GM20431 (cell line): ENCODE results near the gene MYCN.
"Not testable (repeated sequence)": the region's sequence is repeated elsewhere in the genome, so short reads cannot be mapped to it uniquely, and the experiment has no call there.

ENCODE experiments used
- in situ Hi-C: fragments of 300-500 bp; cut with MseI, MboI; formaldehyde crosslinking; loops from one replicate; pipeline ENCODE4 v1.15.0; 2020; ENCODE audit warnings: low sequenced_read_pairs; ENCODE audit not compliant: unreplicated experiment

Gene MYCN

DNA sequence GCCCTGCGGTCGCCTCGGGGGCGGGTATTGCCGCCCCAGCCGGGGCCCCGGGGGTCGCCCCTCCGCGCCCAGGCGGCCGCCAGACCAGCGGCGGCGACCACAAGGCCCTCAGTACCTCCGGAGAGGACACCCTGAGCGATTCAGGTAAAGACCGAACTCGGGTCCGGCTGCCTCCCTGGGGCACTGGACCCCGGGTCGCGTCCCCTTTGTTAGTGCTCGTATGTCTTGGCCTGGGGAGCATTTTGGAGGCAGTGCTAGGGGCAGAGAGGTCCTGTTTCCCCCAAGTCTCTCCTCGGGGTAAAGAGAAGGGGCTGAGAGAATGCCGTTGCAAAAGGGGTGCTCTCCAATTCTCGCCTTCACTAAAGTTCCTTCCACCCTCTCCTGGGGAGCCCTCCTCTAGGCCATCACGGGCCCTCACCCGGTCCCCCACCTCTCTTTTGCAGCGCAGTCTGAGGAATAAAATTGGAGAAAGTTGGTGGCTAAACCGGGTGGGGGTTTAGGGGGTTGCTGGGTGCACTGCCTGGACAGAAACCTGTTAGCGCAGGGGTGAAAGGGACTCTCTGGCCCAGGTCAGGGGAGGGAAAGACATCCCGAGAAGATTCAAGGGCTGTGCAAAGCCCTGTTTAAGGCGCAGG, 2.5 kb downstream of the MYCN start:
- in situ Hi-C loops = no loop called here

DNA sequence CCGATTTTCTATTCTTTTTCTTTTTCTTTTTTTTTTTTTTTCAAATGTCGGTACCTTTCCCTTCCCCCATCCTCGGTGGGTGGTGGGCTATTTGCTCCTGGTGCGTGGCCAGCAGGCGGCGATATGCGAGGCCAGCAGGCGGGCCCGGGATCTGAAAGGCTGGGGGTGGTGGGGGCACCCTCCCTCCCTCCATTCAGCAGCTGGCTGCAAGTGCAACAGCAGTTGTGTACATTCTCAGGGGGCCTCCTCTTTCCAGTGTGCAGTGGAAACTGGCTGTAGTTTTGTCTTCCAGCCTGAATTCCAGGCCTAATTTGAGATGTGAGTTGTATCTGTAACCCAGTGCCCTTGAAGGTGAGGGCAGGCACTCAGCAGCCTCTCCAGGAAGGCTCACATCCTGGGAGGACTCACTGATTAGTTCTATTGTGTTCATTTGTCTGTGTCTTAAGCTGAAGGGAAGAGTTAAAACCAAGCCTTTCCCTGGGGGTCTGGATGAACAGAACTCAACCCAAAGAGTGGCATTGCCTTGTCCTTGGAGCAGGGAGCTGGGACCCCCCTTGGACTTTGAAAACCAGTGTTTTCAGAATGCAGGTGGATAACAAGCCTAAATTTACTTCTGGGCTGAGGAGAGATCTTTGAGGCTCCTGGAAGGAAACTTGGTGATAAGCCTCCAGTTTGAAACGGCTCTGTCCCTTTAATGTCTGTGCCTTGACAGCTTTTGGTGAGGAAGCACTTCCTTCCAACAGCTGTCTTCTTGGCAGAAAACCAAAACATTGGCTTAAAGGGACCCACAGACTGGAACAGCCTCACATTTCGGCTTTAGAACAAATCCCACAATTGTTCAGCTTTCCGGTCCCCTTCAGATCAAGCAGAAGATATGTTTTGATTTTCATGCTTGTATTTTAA, 3.3 kb downstream of the MYCN start:
- in situ Hi-C loops = no loop called here

DNA sequence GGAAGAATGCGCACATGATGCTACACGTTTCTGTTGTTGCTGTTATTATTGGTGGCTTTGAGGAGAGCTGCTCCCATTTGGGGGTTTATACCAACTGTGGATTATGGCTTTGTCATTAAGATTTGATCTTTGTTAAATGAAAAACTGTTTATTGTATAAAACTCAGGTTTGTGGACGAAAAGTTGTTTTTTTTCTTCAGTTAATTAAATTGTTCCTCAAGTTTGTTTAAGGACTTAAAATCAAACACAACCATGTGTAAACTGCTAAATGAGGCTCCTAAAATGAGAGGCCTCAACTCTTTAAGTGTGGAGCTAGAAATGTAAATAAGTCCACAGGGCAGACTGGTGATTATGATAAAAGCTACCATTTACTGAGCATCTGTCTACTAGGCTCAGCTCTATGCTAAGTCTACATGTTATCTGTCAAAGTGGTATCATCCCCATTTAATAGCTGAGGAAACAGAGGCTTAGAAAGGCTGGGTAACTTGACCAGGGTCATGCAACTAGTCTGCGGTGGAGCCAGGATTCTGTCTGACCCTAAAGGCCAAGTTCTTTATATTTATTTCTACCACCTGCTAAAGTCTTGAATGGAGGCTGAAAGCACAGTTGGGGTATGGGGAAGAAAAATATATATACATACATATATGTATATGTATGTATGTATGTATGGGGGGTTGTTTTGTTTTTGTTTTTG, 4.1 kb downstream of the MYCN start:
- in situ Hi-C loops = no loop called here

DNA sequence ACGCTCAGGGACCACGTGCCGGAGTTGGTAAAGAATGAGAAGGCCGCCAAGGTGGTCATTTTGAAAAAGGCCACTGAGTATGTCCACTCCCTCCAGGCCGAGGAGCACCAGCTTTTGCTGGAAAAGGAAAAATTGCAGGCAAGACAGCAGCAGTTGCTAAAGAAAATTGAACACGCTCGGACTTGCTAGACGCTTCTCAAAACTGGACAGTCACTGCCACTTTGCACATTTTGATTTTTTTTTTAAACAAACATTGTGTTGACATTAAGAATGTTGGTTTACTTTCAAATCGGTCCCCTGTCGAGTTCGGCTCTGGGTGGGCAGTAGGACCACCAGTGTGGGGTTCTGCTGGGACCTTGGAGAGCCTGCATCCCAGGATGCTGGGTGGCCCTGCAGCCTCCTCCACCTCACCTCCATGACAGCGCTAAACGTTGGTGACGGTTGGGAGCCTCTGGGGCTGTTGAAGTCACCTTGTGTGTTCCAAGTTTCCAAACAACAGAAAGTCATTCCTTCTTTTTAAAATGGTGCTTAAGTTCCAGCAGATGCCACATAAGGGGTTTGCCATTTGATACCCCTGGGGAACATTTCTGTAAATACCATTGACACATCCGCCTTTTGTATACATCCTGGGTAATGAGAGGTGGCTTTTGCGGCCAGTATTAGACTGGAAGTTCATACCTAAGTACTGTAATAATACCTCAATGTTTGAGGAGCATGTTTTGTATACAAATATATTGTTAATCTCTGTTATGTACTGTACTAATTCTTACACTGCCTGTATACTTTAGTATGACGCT, 5.8 kb downstream of the MYCN start:
- in situ Hi-C loops = no loop called here

DNA sequence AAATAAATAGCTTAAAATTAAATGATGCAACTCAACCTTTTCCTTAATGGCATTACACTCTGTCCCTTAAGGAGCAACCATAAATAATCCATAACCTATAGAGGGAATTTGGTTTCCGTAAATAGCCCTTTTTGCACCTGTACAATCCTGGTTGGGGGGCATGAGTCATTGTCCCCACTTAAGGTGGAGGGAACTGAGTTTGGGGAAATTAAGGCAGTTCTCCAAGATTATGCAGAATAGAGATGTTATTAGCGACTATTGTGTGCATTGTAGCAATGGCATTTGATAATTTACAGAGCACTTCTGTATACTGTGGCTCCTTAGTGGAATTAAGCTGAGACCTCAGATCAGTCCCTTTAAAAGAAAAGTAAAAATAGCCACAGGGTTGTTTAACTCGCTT, 6.6 kb downstream of the MYCN start:
- in situ Hi-C loops = no loop called here

DNA sequence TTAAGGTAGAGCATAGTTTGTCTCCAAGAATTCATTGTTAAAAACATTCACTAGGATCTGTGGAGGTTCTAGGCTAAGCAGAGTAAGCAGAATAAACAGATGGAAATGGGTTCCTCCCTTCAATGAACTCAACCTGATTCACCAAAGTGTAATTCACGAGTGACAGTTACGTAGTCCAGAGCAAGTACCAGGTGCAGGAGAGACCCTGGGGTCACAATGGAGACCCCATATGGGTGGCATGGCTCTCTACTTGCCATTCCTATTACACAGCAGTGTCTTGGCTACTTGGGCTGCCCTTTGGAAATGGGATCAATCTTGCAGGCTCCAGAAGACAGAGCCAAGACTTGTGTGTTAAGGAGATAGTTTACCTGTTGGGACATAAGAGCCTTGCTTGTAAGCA, 7.1 kb downstream of the MYCN start:
- in situ Hi-C loops = no loop called here

DNA sequence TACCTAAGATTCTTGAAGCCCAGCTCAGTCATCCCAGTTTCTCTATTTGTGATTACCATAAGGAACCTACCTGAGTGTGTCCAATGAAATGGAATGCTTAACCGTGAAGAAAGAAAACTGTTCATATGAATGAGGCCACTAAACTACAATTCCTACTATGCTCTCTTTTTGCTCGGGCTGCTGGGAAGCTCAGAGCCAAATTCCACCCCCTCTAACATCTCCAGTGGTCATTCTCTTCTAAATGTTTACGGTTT, 8.3 kb downstream of the MYCN start:
- in situ Hi-C loops = no loop called here

DNA sequence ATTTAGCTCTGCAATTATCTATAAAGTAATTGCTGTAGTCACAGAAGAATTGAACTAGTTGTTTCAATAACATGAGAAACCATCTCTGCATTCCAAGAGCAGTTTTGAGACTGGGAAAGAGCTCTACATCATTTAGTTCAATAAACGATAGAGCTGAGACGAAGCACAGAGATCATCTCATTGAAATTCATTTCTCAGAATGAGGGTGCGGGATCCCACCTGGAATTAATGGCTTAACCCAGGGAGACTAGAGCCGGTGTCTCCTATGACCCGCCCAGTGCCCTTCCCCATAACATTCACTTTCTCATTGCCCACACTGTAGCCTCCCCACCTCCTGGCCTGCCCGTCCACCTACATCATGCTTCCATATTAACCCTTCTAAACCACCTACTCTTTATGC, 8.8 kb downstream of the MYCN start:
- in situ Hi-C loops = no loop called here

DNA sequence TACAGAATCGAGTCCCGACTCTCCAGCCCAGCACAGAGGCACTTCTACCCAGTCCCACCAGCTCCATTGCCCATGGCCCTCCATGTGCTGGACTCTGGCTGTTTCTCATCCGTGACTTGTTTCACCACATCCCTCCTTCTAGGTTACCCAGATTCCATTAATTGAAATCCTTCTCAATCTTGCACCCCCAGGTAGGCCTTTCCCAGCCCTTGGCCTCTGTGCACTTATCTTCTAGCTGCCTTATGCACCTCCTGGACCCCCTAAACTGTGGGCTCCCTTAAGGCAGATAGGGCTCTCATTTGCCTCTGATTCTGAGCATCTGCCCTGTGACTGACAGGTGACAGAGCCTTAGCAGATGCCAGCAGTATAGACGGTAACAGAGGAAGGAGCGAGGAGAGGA, 9.2 kb downstream of the MYCN start:
- in situ Hi-C loops = no loop called here

DNA sequence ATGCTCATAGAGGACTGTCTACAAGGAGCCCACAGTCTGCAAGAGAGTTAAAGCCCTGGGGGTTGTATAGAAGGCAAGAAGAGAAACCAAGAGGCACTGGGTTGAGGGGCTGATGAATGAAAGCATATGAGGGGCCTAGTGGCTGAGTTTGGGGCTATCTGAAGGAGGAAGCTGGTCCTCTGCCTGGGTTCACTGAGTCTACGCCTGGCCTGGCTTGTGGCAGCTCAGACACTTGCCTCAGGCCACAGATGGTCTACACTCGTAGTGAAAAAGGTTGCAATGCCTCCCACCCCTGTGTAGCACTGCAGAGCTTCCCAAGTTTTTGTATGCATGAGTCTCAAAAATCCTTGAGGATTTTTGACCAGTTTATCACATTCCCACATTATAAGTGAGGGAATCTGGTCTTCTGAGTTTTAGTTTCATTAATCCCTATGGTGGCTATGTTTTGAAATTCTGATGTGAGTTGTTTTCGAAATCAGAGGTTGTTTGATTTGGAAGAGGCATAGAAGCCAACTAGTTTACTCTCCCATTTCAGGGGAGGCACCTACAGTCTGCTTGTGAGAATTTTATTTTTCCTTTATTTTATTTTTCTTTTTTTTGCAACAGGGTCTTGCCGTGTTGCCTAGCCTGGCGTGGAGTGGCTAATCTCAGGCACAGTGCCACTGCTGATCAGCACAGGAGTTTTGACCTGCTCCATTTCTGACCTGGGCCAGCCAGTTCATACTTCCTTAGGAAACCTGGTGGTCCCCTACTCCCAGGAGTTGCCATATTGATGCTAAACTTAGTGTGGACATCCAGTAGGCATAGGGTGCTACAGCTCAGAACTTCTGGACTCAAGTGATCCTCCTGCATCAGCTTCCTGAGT, 10.0 kb downstream of the MYCN start:
- in situ Hi-C loops = no loop called here

DNA sequence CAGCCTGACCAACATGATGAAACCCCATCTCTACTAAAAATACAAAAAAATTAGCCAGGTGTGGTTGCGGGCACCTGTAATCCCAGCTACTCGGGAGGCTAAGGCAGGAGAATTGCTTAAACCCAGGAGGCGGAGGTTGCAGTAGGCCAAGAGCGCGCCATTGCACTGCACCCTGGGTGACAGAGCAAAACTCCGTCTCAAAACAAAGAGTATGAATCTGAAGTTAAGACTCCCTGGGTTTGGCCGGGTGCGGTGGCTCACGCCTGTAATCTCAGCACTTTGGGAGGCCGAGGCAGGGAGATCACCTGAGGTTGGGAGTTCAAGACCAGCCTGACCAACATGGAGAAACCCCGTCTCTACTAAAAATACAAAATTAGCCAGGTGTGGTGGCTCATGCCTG, 11.6 kb downstream of the MYCN start:
- in situ Hi-C loops = not testable (repeated sequence)

DNA sequence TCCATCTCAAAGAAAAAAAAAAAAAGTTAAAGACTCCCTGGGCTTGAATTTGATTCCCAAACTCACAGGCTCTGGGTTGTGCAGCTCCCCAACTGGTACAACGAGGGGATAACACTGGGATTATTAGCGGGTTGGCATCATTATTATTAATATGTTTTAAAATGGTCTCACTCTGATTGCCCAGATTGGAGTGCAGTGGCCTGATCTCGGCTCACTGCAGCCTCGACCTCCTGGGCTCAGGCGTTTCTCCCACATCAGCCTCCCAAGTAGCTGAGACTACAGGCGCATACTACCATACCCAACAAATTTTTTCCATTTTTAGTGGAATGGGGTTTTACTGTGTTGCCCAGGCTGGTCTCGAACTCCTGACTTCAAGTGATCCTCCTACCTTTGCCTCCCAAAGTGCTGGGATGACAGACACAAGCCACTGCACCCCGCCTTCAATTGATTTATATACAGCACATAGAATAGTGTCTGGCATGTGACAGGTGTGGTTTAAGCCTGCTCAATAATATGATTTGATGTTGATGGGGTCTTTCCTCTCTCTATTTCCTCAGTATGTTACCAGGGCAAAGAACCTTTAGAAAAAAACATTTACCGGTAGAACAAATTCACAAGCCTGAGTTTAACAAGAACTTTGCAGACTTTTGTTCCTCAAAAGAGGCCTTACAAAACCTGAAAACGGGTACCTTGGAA, 12.2 kb downstream of the MYCN start:
- in situ Hi-C loops = no loop called here

DNA sequence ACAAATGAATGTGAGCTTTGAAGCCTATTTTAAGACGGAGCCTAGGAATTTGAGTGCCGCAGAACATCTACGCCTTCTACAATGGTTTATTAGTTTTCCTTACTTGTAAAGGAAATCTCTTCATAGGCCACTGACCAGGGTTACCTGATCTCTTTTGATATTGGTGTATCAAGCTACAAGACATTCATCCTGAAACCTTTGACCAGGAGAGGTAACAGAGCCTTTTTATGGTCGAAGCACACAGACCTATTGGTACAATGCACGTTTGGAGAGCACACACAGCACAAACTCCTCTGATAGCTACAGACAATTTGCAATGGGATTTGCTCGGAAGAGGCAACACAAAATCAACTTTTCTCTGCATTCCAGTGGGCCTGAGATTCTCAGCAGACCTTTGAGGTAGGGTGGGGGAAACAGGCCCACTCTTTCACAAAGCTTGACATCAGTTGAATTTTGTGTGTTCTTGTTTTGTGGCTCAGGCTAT, 12.8 kb downstream of the MYCN start:
- in situ Hi-C loops = no loop called here

DNA sequence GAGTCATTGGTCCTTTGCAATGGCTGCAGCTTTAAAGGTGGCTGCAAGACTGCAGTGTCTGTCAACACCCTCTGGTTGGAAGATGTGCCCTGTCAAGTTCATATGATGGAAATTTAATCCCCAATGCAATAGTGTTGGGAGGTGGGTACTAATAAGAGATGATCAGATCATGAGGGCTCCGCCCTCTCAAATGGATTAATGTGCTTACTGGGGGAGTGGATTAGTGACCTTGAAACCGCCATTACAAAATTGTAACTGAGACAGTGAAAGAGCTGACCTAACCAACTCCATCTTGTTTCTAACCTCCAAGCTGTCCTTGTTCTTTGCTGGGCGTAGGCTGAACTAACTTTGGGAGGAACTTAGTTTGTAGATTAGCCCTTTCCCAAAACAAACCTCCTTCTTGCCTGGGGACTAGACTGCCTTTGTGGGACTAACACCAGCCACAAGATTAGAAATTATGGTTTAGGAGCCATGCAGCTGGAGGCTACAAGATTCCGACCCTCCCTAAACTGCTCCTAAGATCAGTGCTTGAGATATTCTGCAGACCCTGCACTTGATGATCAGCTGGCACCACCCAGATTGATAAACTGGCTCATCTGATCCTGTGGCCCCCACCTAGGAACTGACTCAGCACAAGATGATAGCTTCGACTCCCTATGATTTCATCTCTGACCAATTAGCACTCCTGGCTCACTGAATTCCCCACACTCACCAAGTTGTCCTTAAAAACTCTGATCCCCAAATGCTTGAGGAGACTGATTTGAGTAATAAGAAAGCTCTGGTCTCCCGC, 13.7 kb downstream of the MYCN start:
- in situ Hi-C loops = no loop called here

DNA sequence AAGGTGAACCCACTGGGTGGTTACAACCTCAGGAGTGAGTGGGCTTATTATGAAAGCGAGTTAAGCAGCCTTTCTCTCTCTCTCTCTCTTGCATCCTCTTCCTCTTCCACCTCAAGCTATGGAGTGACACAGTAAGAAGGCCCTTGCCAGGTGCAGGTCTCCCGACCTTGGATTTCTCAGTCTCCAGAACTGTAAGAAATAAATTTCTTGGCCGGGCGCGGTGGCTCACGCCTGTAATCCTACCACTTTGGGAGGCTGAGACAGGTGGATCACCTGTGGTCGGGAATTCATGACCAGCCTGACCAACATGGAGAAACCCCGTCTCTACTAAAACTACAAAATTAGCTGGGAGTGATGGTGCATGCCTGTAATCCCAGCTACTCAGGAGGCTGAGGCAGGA, 14.4 kb downstream of the MYCN start:
- in situ Hi-C loops = no loop called here

DNA sequence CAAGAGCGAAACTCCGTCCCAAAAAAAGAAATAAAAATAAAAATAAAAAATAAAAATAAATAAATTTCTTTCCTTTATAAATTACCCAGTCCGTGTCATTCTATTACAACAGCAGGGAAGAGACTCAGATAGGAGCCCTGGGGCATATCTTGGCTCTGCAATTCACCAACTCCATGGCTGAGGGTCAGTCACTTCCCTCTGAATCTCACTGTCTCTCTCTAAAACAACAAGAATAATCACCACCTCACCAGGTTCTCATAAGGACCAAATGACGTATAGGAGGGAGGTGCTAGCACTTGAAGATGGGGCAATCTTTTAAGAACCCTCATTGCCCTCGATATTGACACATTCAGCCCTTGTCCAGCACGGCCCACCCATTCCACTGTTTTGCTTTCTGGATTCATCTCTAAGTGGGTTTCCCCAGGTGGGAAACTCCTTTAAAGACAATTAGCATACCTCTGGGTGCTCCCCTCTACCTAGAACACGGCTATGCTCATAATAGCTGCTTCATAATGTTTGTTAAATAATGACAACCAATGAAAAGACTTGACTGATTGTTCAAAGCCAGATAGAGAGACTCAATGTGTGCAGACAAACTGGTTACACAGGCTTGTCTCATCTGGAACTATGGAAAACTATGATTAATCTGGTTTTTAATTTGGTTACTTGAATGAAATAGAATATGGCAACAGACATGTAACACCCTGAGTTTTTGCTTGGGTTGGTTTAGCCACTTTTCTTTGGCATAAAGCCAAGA, 15.1 kb downstream of the MYCN start:
- in situ Hi-C loops = no loop called here

DNA sequence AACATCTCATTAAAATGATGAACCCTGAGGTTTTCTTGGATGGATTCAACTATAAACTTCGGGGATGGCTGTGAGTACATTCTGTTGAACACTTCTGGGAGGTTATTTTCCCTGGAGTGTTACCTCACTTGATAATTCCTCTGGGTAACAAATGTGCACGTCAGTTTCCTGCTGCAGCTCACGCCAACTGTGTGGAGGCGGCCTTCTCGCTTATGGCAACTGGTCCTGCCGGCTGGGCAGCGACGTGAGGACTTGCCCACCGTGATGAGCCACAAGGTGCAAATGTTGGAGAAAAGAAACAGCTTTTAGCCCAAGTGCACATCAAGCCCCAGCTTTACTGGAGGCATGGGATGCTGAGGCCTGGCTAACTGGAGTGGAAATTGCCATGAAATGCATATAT, 15.9 kb downstream of the MYCN start:
- in situ Hi-C loops = no loop called here
